GM19372 (cell line): ENCODE results near the gene SLIT3.
"Not testable (repeated sequence)": the region's sequence is repeated elsewhere in the genome, so short reads cannot be mapped to it uniquely, and the experiment has no call there.

Experiments used
- ATAC-seq: cut with Tn5 transposase; IDR thresholded peaks from one replicate; pipeline ENCODE4 v1.9.1; 2021; ENCODE audit warnings: mild to moderate bottlenecking, low read depth, moderate library complexity; ENCODE audit not compliant: unreplicated experiment

The SLIT3 gene

GRCh38 chr5:168647083-168647482 lies 653.9 kb downstream of the SLIT3 start:
- no peak for ATAC-seq

DNA sequence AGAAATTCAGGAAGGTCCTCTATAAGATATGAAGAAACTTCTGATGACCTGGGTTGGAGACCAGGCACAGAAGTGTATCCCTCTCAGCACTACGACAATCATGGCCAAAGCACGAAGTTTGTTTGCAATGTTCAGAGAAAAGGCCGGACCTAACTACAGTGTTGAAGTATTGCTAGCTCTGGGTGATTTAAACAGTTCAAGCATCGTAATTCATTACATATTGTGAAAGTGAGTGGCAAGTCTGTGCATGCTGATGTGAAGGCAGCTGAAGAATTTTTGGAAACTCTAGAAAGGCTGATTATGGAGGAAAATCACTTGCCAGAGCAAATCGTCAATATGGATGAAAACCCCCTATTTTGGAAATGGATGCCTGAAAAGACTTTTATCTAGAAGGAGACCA lies 654.6 kb downstream of the SLIT3 start:
- ATAC-seq = no peak

- ATAC-seq = no peak
These were observed 655.7 kb downstream of the SLIT3 start for GRCh38 chr5:168645195-168645594.

GRCh38 chr5:168642019-168642418 lies 658.9 kb downstream of the SLIT3 start:
- ATAC-seq = no peak

GRCh38 chr5:168638846-168639245 lies 662.1 kb downstream of the SLIT3 start:
- not testable (repeated sequence) for ATAC-seq

DNA sequence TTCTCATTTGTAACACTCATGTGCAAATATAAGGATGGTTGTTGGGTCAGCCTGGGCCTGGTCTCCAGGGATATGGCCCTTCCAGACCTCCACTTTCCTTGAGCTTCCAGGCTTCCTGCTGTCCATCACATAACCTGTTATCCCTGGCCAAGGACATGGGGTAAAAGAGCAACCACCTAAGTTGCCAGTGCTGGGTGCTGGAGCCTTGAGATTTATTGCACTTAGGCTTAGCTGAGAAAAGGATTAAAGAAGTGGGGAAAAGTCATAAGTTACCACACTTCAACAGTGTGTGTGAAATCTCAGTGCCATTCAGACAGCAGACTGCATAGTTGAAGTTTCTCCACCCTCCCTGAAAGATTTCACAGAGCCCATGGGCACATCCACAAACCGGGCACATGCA lies 663.1 kb downstream of the SLIT3 start:
- no peak for ATAC-seq

- ATAC-seq = no peak
These were observed 663.7 kb downstream of the SLIT3 start for GRCh38 chr5:168637281-168637680.

DNA sequence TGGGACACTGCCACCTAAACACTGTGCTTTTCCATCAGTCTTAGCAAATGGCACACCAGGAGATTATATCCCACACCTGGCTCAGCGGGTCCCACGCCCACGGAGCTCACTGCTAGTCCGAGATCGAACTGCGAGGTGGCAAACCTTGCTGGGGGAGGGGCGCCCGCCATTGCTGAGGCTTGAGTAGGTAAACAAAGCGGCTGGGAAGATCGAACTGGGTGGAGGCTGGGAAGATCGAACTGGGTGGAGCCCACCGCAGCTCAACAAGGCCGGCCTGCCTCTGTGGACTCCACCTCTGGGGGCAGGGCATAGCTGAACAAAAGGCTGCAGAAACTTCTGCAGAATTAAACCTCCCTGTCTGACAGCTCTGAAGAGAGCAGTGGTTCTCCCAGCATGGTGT lies 670.0 kb downstream of the SLIT3 start:
- not testable (repeated sequence) for ATAC-seq

DNA sequence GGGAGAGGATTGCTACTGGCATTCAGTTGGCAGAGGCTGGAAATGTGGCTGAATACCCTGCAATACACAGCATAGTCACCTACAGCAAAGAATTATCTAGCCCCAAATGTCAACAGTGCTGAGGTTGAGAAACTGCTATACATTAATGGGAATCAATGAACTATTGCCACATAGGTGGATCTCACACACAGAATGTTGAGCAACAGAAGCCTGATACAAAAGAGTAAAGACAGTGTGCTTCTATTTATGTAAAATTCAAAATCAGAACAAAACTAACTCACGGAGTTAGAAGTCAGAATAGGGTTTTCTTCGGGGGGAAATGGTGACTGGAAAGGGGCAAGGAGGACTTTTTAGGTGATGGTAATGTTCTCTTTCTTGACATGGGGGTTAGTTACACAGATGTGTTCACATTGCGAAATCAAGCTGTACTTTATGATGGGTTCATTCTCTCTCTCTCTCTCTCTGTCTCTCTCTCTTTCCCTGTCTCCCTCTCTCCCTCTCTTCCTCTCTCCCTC lies 676.0 kb downstream of the SLIT3 start:
- no peak for ATAC-seq

DNA sequence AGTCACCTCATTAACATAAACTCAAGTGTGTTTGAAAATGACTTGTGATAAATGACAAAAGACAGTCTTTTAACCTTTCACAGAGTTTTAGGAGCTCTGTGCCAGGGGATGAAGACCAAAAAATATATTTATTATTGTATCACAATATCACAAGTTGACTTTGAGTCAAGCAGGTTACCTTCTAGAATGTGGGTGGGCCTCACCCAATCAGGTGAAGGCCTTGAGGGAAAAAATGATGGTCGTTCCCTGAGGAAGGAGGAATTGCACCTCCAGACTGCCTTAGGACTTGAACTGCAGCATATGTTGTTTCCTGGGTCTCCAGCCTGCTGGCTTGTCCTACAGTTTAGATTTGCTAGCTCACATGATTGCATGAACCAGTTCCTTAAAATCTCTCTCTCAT lies 680.1 kb downstream of the SLIT3 start:
- ATAC-seq = no peak

GRCh38 chr5:168614661-168615060 lies 686.3 kb downstream of the SLIT3 start:
- no peak for ATAC-seq

DNA sequence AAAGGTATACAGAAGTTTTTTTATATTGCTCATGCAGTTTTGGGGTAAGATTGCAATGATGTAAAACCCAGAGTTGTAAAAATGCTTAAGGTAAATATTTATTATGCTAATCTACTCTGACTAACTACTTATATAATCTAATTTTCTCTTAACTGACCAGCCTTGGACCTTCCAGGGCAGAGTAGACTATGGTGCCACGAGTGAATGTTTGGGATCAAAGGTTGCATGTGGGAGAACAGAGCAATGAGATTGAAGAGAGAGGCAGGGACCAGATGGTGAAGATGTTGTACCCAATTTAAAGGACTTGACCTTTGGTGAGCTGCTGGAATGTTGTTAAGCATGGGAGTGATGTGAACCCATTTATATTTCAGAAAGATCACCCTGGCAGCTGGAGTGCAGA lies 686.9 kb downstream of the SLIT3 start:
- ATAC-seq = no peak

GRCh38 chr5:168613396-168613795 lies 687.5 kb downstream of the SLIT3 start:
- no peak for ATAC-seq

DNA sequence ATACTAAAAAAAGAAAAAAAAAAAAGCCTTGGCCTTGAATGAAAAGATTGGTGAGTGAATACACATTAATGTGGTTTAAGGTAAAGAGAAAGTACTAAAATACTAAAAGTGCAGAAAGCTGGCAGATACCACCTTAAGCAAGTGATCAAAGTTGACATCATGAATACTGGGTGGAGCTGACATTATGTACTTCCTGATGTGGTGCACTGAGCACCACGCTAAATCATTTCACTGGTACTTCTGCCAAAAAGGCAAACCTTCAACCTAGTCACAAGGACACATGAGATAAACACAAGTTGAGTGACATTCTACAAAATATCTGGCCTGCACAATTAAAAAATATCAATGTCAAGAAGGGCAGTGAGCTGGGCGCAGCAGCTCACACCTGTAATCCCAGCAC lies 687.9 kb downstream of the SLIT3 start:
- ATAC-seq = no peak

DNA sequence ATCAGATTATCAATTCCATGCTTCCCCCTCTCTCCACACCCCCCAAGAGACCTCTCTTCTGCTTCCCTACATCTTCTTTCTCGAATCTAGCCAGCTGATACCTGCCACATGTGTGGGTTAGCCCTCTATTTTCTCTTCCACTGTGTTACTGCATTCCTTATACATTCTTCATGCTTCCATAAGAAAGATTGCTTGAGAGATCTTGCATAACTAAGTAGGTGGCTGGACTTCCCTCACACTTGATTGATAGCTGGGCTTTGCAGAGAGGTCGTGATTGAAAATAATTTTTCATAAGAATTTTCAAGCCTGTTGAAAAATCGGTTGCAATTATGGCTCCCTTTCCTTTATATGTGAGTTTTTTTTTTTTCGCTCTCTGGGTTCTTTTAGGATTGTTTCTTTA lies 688.8 kb downstream of the SLIT3 start:
- ATAC-seq = no peak
